HEK293 (cell line): ENCODE data around the gene VAMP8.

Source experiments
- SETDB1 ChIP-seq: IDR thresholded peaks from one replicate; pipeline ENCODE4 v1.6.1; 2017; ENCODE audit warnings: mild to moderate bottlenecking, low read length, moderate library complexity, mixed read lengths; ENCODE audit not compliant: insufficient read length
- ZBTB21 ChIP-seq: fragments of 450-650 bp; formaldehyde crosslinking; IDR thresholded peaks from 2 replicates; pipeline ENCODE4 v1.5.1; 2017; ENCODE audit warnings: missing biosample characterization, missing genetic modification characterization
- ZNF292 ChIP-seq: fragments of 450-650 bp; formaldehyde crosslinking; IDR thresholded peaks from 2 replicates; pipeline ENCODE4 v1.5.1; 2016; ENCODE audit warnings: low read depth, missing biosample characterization, missing genetic modification characterization, borderline replicate concordance
- ZNF621 ChIP-seq: fragments of 450-650 bp; formaldehyde crosslinking; IDR thresholded peaks from 2 replicates; pipeline ENCODE4 v1.5.1; 2017; ENCODE audit warnings: missing biosample characterization, missing genetic modification characterization
- ZNF670 ChIP-seq: fragments of 450-650 bp; formaldehyde crosslinking; IDR thresholded peaks from 2 replicates; pipeline ENCODE4 v1.5.1; 2016; ENCODE audit warnings: missing biosample characterization, missing genetic modification characterization, low read depth
- TF ChIP-seq, protein P1 (sequence below): fragments of 450-650 bp; formaldehyde crosslinking; IDR thresholded peaks from 2 replicates; pipeline ENCODE4 v1.5.1; 2016; ENCODE audit warnings: missing biosample characterization, missing genetic modification characterization
- TF ChIP-seq, protein P2 (sequence below): fragments of 450-650 bp; formaldehyde crosslinking; IDR thresholded peaks from 2 replicates; pipeline ENCODE4 v1.5.1; 2017; ENCODE audit warnings: missing biosample characterization, missing genetic modification characterization
- TF ChIP-seq, protein P3 (sequence below): fragments of 450-650 bp; IDR thresholded peaks from 2 replicates; pipeline ENCODE4 v1.5.1; 2018; ENCODE audit warnings: missing biosample characterization, missing genetic modification characterization
- TF ChIP-seq, protein P4 (sequence below): fragments of 450-650 bp; formaldehyde crosslinking; IDR thresholded peaks from 2 replicates; pipeline ENCODE4 v1.5.1; 2016; ENCODE audit warnings: missing biosample characterization, missing genetic modification characterization

- TF ChIP-seq, protein P1, sequence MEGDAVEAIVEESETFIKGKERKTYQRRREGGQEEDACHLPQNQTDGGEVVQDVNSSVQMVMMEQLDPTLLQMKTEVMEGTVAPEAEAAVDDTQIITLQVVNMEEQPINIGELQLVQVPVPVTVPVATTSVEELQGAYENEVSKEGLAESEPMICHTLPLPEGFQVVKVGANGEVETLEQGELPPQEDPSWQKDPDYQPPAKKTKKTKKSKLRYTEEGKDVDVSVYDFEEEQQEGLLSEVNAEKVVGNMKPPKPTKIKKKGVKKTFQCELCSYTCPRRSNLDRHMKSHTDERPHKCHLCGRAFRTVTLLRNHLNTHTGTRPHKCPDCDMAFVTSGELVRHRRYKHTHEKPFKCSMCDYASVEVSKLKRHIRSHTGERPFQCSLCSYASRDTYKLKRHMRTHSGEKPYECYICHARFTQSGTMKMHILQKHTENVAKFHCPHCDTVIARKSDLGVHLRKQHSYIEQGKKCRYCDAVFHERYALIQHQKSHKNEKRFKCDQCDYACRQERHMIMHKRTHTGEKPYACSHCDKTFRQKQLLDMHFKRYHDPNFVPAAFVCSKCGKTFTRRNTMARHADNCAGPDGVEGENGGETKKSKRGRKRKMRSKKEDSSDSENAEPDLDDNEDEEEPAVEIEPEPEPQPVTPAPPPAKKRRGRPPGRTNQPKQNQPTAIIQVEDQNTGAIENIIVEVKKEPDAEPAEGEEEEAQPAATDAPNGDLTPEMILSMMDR (tag by site-specific recombination): no peak
- TF ChIP-seq ZNF292 (tag by site-specific recombination): no peak
- no peak for TF ChIP-seq SETDB1
- TF ChIP-seq ZNF621 (tag by site-specific recombination): no peak
- TF ChIP-seq ZBTB21 (tag by site-specific recombination): no peak
- TF ChIP-seq, protein P2, sequence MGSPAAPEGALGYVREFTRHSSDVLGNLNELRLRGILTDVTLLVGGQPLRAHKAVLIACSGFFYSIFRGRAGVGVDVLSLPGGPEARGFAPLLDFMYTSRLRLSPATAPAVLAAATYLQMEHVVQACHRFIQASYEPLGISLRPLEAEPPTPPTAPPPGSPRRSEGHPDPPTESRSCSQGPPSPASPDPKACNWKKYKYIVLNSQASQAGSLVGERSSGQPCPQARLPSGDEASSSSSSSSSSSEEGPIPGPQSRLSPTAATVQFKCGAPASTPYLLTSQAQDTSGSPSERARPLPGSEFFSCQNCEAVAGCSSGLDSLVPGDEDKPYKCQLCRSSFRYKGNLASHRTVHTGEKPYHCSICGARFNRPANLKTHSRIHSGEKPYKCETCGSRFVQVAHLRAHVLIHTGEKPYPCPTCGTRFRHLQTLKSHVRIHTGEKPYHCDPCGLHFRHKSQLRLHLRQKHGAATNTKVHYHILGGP: no peak
- TF ChIP-seq, protein P3, sequence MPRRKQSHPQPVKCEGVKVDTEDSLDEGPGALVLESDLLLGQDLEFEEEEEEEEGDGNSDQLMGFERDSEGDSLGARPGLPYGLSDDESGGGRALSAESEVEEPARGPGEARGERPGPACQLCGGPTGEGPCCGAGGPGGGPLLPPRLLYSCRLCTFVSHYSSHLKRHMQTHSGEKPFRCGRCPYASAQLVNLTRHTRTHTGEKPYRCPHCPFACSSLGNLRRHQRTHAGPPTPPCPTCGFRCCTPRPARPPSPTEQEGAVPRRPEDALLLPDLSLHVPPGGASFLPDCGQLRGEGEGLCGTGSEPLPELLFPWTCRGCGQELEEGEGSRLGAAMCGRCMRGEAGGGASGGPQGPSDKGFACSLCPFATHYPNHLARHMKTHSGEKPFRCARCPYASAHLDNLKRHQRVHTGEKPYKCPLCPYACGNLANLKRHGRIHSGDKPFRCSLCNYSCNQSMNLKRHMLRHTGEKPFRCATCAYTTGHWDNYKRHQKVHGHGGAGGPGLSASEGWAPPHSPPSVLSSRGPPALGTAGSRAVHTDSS (tag by site-specific recombination): no peak
- no peak for TF ChIP-seq ZNF670 (tag by site-specific recombination)
- TF ChIP-seq, protein P4, sequence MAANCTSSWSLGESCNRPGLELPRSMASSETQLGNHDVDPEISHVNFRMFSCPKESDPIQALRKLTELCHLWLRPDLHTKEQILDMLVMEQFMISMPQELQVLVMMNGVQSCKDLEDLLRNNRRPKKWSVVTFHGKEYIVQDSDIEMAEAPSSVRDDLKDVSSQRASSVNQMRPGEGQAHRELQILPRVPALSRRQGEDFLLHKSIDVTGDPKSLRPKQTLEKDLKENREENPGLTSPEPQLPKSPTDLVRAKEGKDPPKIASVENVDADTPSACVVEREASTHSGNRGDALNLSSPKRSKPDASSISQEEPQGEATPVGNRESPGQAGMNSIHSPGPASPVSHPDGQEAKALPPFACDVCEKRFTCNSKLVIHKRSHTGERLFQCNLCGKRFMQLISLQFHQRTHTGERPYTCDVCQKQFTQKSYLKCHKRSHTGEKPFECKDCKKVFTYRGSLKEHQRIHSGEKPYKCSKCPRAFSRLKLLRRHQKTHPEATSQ: no peak
Measured at GRCh38 chr2:85534099-85534498, 43.3 kb upstream of the VAMP8 start.
